Hematopoietic multipotent progenitor cell treated with erythropoietin and hydrocortisone succinate and interleukin-3 and kit ligand, for 8 days (in vitro differentiated cells): ENCODE data around the gene KCTD3.

Experiments
- DNase-seq: peaks from one replicate; pipeline ENCODE4 v3.0.0-alpha.2; 2015

Gene KCTD3

GRCh38 chr1:215557504-215557903 lies 9.6 kb upstream of the KCTD3 start:
- no peak for DNase-seq

GRCh38 chr1:215557992-215558626 lies 9.0 kb upstream of the KCTD3 start:
- no peak for DNase-seq

DNA sequence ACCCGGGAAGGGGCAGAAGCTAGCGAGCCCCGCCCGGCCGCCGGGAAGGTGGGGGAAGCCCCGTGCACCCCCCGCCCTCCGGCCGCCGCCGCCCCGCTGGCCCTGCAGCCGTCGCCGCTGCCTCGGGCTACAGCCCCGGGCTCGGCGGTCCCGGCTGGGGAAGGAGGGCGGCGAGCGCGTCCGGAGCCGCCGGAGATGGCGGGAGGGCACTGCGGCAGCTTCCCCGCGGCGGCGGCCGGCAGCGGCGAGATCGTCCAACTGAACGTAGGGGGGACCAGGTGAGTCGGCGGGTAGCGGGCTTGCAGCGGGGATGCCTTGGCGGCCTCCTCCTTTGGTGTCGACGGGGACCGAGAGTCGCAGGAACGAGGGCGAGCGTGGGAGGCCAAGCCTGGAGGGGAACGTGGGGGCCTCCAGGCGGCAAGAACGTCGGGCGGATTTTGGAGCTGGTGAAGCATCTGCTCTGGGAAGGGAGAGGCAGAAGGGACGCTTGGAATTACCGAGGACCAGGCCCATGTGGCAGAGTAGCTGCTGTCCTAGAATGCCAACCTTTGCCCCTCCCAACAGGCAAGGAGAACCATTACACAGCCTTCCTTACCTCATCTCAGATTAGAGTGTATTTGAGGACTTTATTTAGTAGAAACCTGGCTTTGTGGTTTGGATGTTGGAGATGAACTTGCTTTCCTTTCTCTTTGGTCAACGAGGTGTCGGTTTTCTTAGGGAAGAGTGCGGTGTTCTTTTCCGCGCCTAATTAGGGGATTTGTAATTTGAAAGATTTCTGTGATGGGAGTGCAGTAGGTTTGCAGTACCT lies 591 bp downstream of the KCTD3 start:
- DNase-seq = peak; percentile 57

GRCh38 chr1:215568299-215568692 lies 1.2 kb downstream of the KCTD3 start:
- DNase-seq = peak; percentile 44

- no peak for DNase-seq
Measured at GRCh38 chr1:215569986-215570824, 3.1 kb downstream of the KCTD3 start.

DNA sequence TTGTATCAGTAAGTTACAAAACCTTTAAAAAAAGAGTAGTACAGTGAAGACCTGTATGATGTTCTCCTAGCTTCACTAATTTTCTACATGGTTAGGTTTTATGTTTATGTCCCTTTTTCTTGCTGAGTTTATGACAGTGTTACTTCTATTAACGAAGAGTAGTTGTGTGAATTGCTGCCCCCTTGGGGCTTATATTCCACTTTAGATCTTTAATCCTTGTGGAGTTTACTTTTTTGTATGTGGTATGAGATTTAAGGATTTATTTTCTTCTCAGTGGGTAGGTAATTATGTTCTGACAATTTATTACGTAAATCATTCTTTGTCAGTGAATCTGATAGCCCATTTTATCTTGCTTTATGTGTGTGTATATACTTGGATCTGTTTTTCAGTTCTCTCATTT lies 14.8 kb downstream of the KCTD3 start:
- no peak for DNase-seq

GRCh38 chr1:215583185-215583749 lies 16.2 kb downstream of the KCTD3 start:
- DNase-seq = no peak

- no peak for DNase-seq
Measured at GRCh38 chr1:215584389-215584788, 17.3 kb downstream of the KCTD3 start.

- no peak for DNase-seq
Measured at GRCh38 chr1:215589650-215590435, 22.7 kb downstream of the KCTD3 start.

- no peak for DNase-seq
Measured at GRCh38 chr1:215590779-215591491, 23.8 kb downstream of the KCTD3 start.

GRCh38 chr1:215594640-215595039 lies 27.5 kb downstream of the KCTD3 start:
- no peak for DNase-seq

GRCh38 chr1:215595231-215595630 lies 28.1 kb downstream of the KCTD3 start:
- DNase-seq = no peak

GRCh38 chr1:215597961-215598360 lies 30.9 kb downstream of the KCTD3 start:
- DNase-seq = no peak

DNA sequence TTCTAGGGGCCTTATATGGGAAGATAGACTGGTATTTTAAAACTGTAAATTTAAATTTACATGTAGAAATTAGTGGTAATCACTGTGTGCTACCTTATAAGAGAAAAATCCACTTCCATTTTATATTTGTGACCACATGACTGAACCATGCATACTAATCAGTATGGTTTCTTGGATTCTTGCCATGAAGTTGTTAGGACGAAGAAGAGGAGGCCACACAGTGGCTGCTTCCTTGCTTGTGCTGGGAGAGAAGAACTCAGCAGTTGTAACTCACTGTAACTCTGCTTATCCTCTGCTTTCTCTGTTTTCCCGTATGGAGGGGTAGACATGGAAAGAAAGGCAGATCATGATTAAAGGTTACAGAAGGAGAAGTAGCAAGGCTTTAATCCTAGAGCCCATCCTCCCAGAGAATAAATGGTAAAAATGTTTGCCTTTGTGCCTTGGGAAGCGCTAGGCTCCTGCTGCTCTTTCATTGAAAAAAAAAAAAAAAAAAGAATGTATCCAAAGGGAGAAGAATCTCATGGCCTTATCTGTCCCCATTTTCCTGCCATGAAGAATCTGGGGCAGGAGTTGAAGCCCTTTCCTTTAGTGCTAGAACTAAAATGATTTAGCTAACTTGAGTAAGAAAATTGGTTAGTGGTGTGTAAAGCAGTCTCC lies 32.4 kb downstream of the KCTD3 start:
- peak; percentile 57 for DNase-seq

DNA sequence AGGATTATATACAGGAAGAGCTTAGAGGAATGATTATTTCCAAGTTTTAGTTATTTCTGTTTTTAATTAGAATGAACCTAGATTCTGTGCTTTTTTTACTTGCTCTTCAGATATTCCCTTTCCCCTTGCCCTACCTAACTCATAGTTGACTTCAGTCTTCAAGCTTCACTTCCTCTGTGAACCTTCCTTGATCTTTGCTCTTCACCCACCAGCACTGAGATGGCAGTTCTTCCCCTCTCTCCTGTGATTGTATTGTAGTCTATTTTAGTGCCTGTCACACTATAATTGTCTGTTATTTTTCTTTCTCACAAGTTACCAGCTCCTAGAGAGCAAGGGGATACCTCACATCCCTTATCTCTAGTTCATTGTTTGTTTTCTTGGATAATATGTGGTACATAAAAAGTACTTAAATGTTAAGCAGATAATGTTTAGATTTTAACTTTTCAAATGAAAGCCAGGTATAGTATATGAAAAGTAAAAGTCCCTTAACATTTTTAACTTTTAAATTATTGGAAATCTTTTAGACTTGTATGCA lies 33.2 kb downstream of the KCTD3 start:
- DNase-seq = no peak

DNA sequence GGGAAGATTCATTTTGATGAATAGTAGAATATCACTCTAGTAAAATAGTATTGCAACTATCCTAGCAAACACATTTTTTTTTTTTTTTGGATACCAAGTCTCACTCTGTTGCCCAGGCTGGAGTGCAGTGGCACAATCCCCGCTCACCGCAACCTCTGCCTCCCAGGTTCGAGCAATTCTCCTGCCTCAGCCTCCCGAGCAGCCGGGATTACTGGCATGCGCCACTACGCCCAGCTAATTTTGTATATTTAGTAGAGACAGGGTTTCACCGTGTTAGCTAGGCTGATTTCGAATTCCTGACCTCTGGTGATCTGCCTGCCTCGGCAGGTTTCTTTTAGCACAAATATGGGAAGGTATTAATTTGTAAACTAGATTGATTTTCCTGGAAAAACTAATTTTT lies 33.8 kb downstream of the KCTD3 start:
- no peak for DNase-seq

DNA sequence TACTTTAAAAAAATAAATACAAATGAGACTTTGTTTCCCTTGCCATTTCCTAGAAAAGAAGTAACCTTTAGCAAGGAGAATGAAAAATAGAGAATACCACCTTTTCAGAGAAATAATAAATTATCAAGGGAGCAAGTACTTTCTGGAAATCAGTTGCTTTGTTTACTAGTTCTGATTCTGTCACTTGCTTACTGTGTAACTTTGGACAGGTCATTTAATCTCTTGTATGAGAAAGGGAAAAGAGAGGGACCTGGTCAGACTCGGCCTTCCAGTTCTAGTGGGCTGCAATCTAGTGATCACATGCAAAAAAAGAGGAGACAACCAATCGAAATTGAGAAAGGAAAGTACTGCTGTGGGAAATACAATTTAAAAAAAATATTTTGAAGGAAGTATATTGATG lies 34.2 kb downstream of the KCTD3 start:
- no peak for DNase-seq

- no peak for DNase-seq
Measured at GRCh38 chr1:215603319-215603718, 36.2 kb downstream of the KCTD3 start.

DNA sequence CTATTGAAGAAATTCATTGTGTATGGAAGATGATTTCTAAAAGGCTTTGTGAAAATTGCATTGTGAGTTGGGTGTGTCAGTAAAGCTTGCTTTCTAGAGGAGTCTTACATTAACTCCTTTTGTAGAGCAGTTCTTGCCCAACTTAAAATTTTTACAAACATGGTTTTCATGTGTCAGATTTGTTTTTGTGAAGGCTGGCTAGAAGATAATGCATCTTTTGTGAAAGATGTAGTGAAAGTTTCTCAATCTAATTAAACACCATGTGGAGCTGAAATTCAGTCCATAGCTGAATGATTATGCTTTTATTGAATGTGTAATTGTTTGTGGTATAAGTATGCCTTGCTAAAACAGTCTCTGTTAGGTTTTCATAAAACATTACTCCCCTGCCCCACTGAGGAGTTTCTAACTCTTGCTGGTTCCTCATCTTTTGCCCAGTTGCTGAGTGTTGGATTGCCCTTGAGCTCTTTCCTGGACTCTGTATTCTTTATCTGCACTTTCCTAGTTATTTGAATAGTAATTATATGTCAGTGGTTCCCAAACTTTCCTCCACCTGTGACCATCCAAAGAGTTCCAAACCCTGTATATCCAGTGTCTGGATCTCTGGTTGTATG lies 38.0 kb downstream of the KCTD3 start:
- no peak for DNase-seq

- DNase-seq = no peak
Measured at GRCh38 chr1:215606036-215606435, 38.9 kb downstream of the KCTD3 start.
